Body of pancreas (tissue), 4 donors: ENCODE measurements around the gene CCDC106.

ENCODE experiments used
- CTCF ChIP-seq, 7 experiments: fragments of 450-650 bp in 4 of 7; fragments of 200-600 bp in 3 of 7; sonication (generic) in 3 of 7; IDR thresholded peaks; one replicate each; pipeline ENCODE4 v1.5.1; 2016 to 2019; ENCODE audit warnings: antibody characterized with exemption in 7 of 7
- POLR2A ChIP-seq, 3 donors: fragments of 450-650 bp; IDR thresholded peaks; one replicate each; pipeline ENCODE4 v1.6.1; 2016; ENCODE audit warnings: antibody characterized with exemption in 3 of 3, mild to moderate bottlenecking in 2 of 3

- TF ChIP-seq CTCF (IDR thresholded peaks at IDR 0.05) (no peak), POLR2A (IDR thresholded peaks at IDR 0.05) (no peak)
Measured at GRCh38 chr19:55635334-55635717, 12.7 kb upstream of the CCDC106 start.
